H1 (cell line): ENCODE measurements around the gene LPP. TPM values are rescaled to one million over a fixed set of nuclear protein-coding genes. Genes with fewer than 3 reads are reported as not detected.

Source experiments
- CTCF ChIA-PET: fragments of 300-600 bp; sonication (Branson Sonifier 250); formaldehyde crosslinking; loops from one replicate; lab custom pipeline; 2021; ENCODE audit not compliant: partially characterized antibody; lab: Charles Lee
- POLR2A ChIA-PET: fragments of 300-600 bp; sonication (Branson Sonifier 250); formaldehyde crosslinking; loops from one replicate; lab custom pipeline; 2021; ENCODE audit warnings: inconsistent platforms; ENCODE audit not compliant: partially characterized antibody; lab: Charles Lee
- DNase-seq, 2 experiments: peaks; one replicate each; pipeline versions ENCODE4 v3.0.0 to v3.0.0-alpha.2; 2010 to 2022; ENCODE audit warnings: low spot score in 2 of 2, low read depth in 1 of 2, mixed read lengths in 1 of 2
- FAIRE-seq: peaks from 2 replicates; lab custom pipeline; 2011; peaks lifted over from hg19 to GRCh38; lab: Jason Lieb, UNC
- H2AFZ ChIP-seq: 2 replicates; pipeline ENCODE4 v1.8.1; 2012; ENCODE audit warnings: low read length, inconsistent platforms
- H2AK5ac ChIP-seq: 2 replicates; pipeline ENCODE4 v1.6.1; 2013; ENCODE audit warnings: low read depth, low read length
- H2BK120ac ChIP-seq: replicated peaks from 2 replicates; pipeline ENCODE3; 2013; ENCODE audit warnings: low read depth, low read length, inconsistent platforms
- H2BK12ac ChIP-seq: 2 replicates; pipeline ENCODE4 v1.6.1; 2013; ENCODE audit warnings: low read depth, low read length
- H2BK15ac ChIP-seq: 2 replicates; pipeline ENCODE4 v1.6.1; 2013; ENCODE audit warnings: low read length
- H2BK20ac ChIP-seq: 2 replicates; pipeline ENCODE4 v1.6.1; 2013; ENCODE audit warnings: low read length
- H2BK5ac ChIP-seq: 2 replicates; pipeline ENCODE4 v1.6.1; 2013; ENCODE audit warnings: low read depth, low read length
- H3K14ac ChIP-seq: 2 replicates; pipeline ENCODE4 v1.6.1; 2013; ENCODE audit warnings: inconsistent platforms; ENCODE audit not compliant: insufficient read length
- H3K18ac ChIP-seq: 2 replicates; pipeline ENCODE4 v1.6.1; 2013; ENCODE audit warnings: low read length; ENCODE audit errors: extremely low read depth
- H3K23ac ChIP-seq: 2 replicates; pipeline ENCODE4 v1.6.1; 2013; ENCODE audit warnings: inconsistent platforms; ENCODE audit not compliant: insufficient read length
- H3K23me2 ChIP-seq: 2 replicates; pipeline ENCODE4 v1.6.1; 2013; ENCODE audit warnings: low read depth, low read length
- H3K27ac ChIP-seq: 2 replicates; pipeline ENCODE4 v1.6.1; 2011; ENCODE audit warnings: low read depth, low read length, inconsistent platforms
- H3K27me3 ChIP-seq, 4 experiments: replicated peaks in 1 of 4; 1 replicate in 1 of 4; 2 replicates in 3 of 4; pipeline versions ENCODE4 v1.6.1 to v1.8.1; 2011 to 2013; ENCODE audit warnings: low read length in 3 of 4, mild to moderate bottlenecking in 3 of 4, inconsistent platforms in 2 of 4, mixed read lengths in 2 of 4, moderate library complexity in 1 of 4; ENCODE audit not compliant: control insufficient read depth in 3 of 4, insufficient read depth in 3 of 4; ENCODE audit errors: extremely low read depth in 1 of 4
- H3K36me3 ChIP-seq, 4 experiments: 2 replicates each; pipeline versions ENCODE4 v1.6.1 to v1.8.1; 2011 to 2013; ENCODE audit warnings: mild to moderate bottlenecking in 4 of 4, low read length in 3 of 4, moderate library complexity in 2 of 4, control low read depth in 1 of 4, inconsistent platforms in 1 of 4; ENCODE audit not compliant: insufficient read depth in 4 of 4, control insufficient read depth in 2 of 4
- H3K4ac ChIP-seq: replicated peaks from 2 replicates; pipeline ENCODE3; 2013; ENCODE audit warnings: low read length, low read depth, mixed read lengths, inconsistent platforms; ENCODE audit not compliant: insufficient read length
- H3K4me1 ChIP-seq, 4 experiments: replicated peaks in 1 of 4; 1 replicate in 1 of 4; 2 replicates in 3 of 4; pipeline versions ENCODE4 v1.6.1 to v1.8.1; 2011 to 2013; ENCODE audit warnings: low read length in 3 of 4, inconsistent platforms in 2 of 4, mixed read lengths in 1 of 4; ENCODE audit not compliant: insufficient read depth in 4 of 4, control insufficient read depth in 3 of 4
- H3K4me2 ChIP-seq, 2 experiments: 2 replicates each; pipeline versions ENCODE4 v1.6.1 to v1.8.1; 2011 to 2013; ENCODE audit warnings: low read depth in 2 of 2, low read length in 2 of 2, control low read depth in 1 of 2, inconsistent platforms in 1 of 2, mild to moderate bottlenecking in 1 of 2; ENCODE audit not compliant: insufficient read depth in 1 of 2
- H3K4me3 ChIP-seq, 4 experiments: fragments of 200-600, 300-600 bp in 1 of 4; sonication (generic), shearing (Covaris generic), sonication (Bioruptor Twin) in 1 of 4; 2 replicates each; pipeline versions ENCODE4 v1.5.1 to v1.8.1; 2011 to 2016; ENCODE audit warnings: low read length in 4 of 4, low read depth in 3 of 4, control low read depth in 2 of 4, inconsistent platforms in 2 of 4, mild to moderate bottlenecking in 2 of 4, mixed read lengths in 1 of 4, moderate library complexity in 1 of 4; ENCODE audit not compliant: insufficient read depth in 2 of 4; ENCODE audit errors: extremely low read depth in 1 of 4
- H3K56ac ChIP-seq: replicated peaks from 2 replicates; pipeline ENCODE3; 2013; ENCODE audit warnings: low read depth, mild to moderate bottlenecking, mixed read lengths, low read length, inconsistent platforms; ENCODE audit not compliant: insufficient read length
- H3K79me1 ChIP-seq: 2 replicates; pipeline ENCODE4 v1.6.1; 2013; ENCODE audit warnings: low read depth, low read length, control low read depth
- H3K79me2 ChIP-seq, 2 experiments: 2 replicates each; pipeline versions ENCODE4 v1.6.1 to v1.8.1; 2012 to 2013; ENCODE audit warnings: low read length in 2 of 2, mild to moderate bottlenecking in 2 of 2, inconsistent platforms in 1 of 2; ENCODE audit not compliant: insufficient read depth in 2 of 2, control insufficient read depth in 1 of 2
- H3K9ac ChIP-seq, 4 experiments: replicated peaks in 1 of 4; 1 replicate in 1 of 4; 2 replicates in 3 of 4; pipeline versions ENCODE4 v1.6.1 to v1.8.1; 2011 to 2013; ENCODE audit warnings: low read depth in 3 of 4, low read length in 3 of 4, control low read depth in 2 of 4, mild to moderate bottlenecking in 2 of 4, moderate library complexity in 2 of 4, inconsistent platforms in 1 of 4; ENCODE audit errors: extremely low read depth in 1 of 4
- H3K9me3 ChIP-seq, 2 experiments: 2 replicates each; pipeline versions ENCODE4 v1.6.1 to v1.8.1; 2012 to 2013; ENCODE audit warnings: mild to moderate bottlenecking in 2 of 2, moderate library complexity in 2 of 2, control low read depth in 1 of 2, inconsistent platforms in 1 of 2, low read depth in 1 of 2, low read length in 1 of 2, mixed read lengths in 1 of 2; ENCODE audit not compliant: insufficient read depth in 2 of 2
- H4K20me1 ChIP-seq, 2 experiments: replicated peaks in 1 of 2; 2 replicates each; pipeline versions ENCODE3 to v1.8.1; 2011 to 2013; ENCODE audit warnings: inconsistent platforms in 2 of 2, low read length in 2 of 2, mild to moderate bottlenecking in 1 of 2; ENCODE audit not compliant: insufficient read depth in 2 of 2, control insufficient read depth in 1 of 2
- H4K5ac ChIP-seq: 2 replicates; pipeline ENCODE4 v1.6.1; 2013; ENCODE audit warnings: low read length, low read depth, mixed read lengths, inconsistent platforms; ENCODE audit not compliant: insufficient read length
- H4K8ac ChIP-seq: 2 replicates; pipeline ENCODE4 v1.8.0; 2013; ENCODE audit warnings: mild to moderate bottlenecking, moderate library complexity, low read length, inconsistent platforms; ENCODE audit not compliant: insufficient read depth; ENCODE audit errors: extremely low read depth
- H4K91ac ChIP-seq: replicated peaks from 2 replicates; pipeline ENCODE3; 2013; ENCODE audit warnings: low read length, mixed read lengths, inconsistent platforms; ENCODE audit not compliant: insufficient read length
- BCL11A ChIP-seq, 2 experiments: IDR thresholded peaks; one replicate each; pipeline ENCODE4 v1.6.1; 2011; ENCODE audit warnings: low read depth in 2 of 2, low read length in 2 of 2, mild to moderate bottlenecking in 2 of 2
- CEBPB ChIP-seq: IDR thresholded peaks from 2 replicates; pipeline ENCODE4 v1.6.1; 2012; ENCODE audit warnings: low read depth, low read length
- CHD2 ChIP-seq: IDR thresholded peaks from 2 replicates; pipeline ENCODE4 v1.6.1; 2012; ENCODE audit warnings: low read length, improper control_type of control experiment
- EGR1 ChIP-seq: IDR thresholded peaks from 2 replicates; pipeline ENCODE4 v1.6.1; 2011; ENCODE audit warnings: low read depth, low read length, borderline replicate concordance
- KDM1A ChIP-seq: fragments of 200-600, 300-600 bp; sonication (generic); IDR thresholded peaks from 2 replicates; pipeline ENCODE4 v1.7.1; 2016; ENCODE audit warnings: mild to moderate bottlenecking, low read length, borderline replicate concordance
- SAP30 ChIP-seq: fragments of 300-600 bp; sonication (generic); IDR thresholded peaks from 2 replicates; pipeline ENCODE4 v1.7.1; 2012; ENCODE audit warnings: low read length, moderate library complexity, mild to moderate bottlenecking, inconsistent platforms; ENCODE audit not compliant: insufficient read depth, insufficient replicate concordance
- SIRT6 ChIP-seq: IDR thresholded peaks from one replicate; pipeline ENCODE4 v1.7.1; 2012; ENCODE audit warnings: low read length, inconsistent platforms
- TAF7 ChIP-seq: optimal IDR thresholded peaks from 2 replicates; pipeline ENCODE3; 2011; ENCODE audit warnings: low read depth, mild to moderate bottlenecking, inconsistent platforms, low read length, moderate library complexity, borderline replicate concordance
- WGBS, 2 experiments: shearing (Covaris generic) in 1 of 2; methylation state at CpG; one replicate each; pipeline versions ENCODE4 v1.1.6 to v1.1.7; 2013 to 2015; ENCODE audit warnings: low lambda C conversion rate in 2 of 2, mixed read lengths in 2 of 2, inconsistent platforms in 1 of 2, low coverage in 1 of 2, missing lambda C conversion rate in 1 of 2; ENCODE audit not compliant: insufficient replicate concordance in 2 of 2, insufficient coverage in 1 of 2, insufficient read length in 1 of 2; ENCODE audit errors: extremely low coverage in 1 of 2, missing lambda C conversion rate in 1 of 2; 5-methylcytosine and 5-hydroxymethylcytosine counted together
- polyA plus RNA-seq, 7 experiments: library from polyadenylated mRNA; depleted of rRNA in 3 of 7; stranded (reverse) in 5 of 7; unstranded in 2 of 7; fragments of >200 nt in 5 of 7; fragments of 200-250 nt in 2 of 7; gene quantifications; 1 replicate in 5 of 7; 2 replicates in 1 of 7; 4 replicates in 1 of 7; pipeline versions ENCODE4 v1.2.1 to v1.2.3, GENCODE V29; 2011 to 2013; ENCODE audit warnings: missing spikeins in 2 of 7, mixed read lengths in 2 of 7
- total RNA-seq: library from RNA; stranded (reverse); fragmentation: NEBNext Ultra II Directional; extraction: Animal tissue kit (Norgen Biotek cat#: 25700); gene quantifications from 2 replicates; pipeline ENCODE4 v1.2.1, GENCODE V29; 2021

Gene LPP
- total and polyA plus RNA-seq, 2 of the 8 experiments (the other 6 are each of a cell fraction or from before 2014, with no cell fraction given): 10.0 to 53.3 TPM

GRCh38 chr3:188876370-188876769 is 722.4 kb downstream of the LPP start:
- Histone ChIP-seq H4K91ac (no peak overlapping the region), H3K4me3 (no peak overlapping the region), H3K4me1 (no peaks in the 10 kb centered on the region), H2BK12ac (no peak overlapping the region), H3K79me2 (no peaks in the 10 kb centered on the region), H3K56ac (no peak overlapping the region), H2AFZ (no peak overlapping the region), H4K5ac (no peak overlapping the region), H3K9ac (no peak overlapping the region), H4K8ac (no peak overlapping the region), H3K4me2 (no peak overlapping the region), H2BK5ac (no peak overlapping the region), H3K23me2 (no peaks in the 10 kb centered on the region), H2BK120ac (no peak overlapping the region), H3K18ac (no peak overlapping the region), H3K23ac (no peak overlapping the region), H2AK5ac (no peak overlapping the region), H2BK20ac (no peak overlapping the region), H3K27ac (no peak overlapping the region), H3K4ac (no peak overlapping the region), H3K14ac (no peak overlapping the region), H4K20me1 (no peaks in the 10 kb centered on the region), H3K79me1 (no peaks in the 10 kb centered on the region), H3K9me3 (no peaks in the 10 kb centered on the region), H3K36me3 (no peaks in the 10 kb centered on the region), H3K27me3 (no peaks in the 10 kb centered on the region), H2BK15ac (no peak overlapping the region)
- whole genome bisulfite sequencing, 2 experiments: 97% methylated on average over 3 of the region's 3 CpGs; no CpG with 5 or more reads in 1 of the 2 experiments
- POLR2A ChIA-PET: no interaction called here
- DNase-seq (no peak), FAIRE-seq (no peak)
- CTCF ChIA-PET: no interaction called here
- TF ChIP-seq SIRT6 (no peak), BCL11A (IDR thresholded peaks at IDR 0.05; ENCODE audit: low read depth in 2 of 2, low read length in 2 of 2) (no peak), CEBPB (no peak), TAF7 (no peak), SAP30 (no peak), EGR1 (no peak), KDM1A (no peak), CHD2 (no peak)
